ENCODE measurements around the gene BRD7.

The BRD7 gene

GRCh38 chr16:50363656-50364055 lies 5.1 kb downstream of the BRD7 start:
- DNase-seq (ENCODE audit: extremely low read depth, insufficient read length) = no peak
- no peaks in the 10 kb centered on the region for H3K27me3 ChIP-seq (replicated peaks; ENCODE audit: control insufficient read depth, insufficient read depth, low read length)
- no peak for TF ChIP-seq CTCF (IDR thresholded peaks at IDR 0.05; ENCODE audit: insufficient read depth, low read length, poor library complexity, severe bottlenecking)
- no peak overlapping the region for H3K4me3 ChIP-seq (replicated peaks; ENCODE audit: low read depth, low read length)
- H3K36me3 ChIP-seq (ENCODE audit: control insufficient read depth, insufficient read depth, low read length) = peaks cover 7% of the 10 kb centered on the region

DNA sequence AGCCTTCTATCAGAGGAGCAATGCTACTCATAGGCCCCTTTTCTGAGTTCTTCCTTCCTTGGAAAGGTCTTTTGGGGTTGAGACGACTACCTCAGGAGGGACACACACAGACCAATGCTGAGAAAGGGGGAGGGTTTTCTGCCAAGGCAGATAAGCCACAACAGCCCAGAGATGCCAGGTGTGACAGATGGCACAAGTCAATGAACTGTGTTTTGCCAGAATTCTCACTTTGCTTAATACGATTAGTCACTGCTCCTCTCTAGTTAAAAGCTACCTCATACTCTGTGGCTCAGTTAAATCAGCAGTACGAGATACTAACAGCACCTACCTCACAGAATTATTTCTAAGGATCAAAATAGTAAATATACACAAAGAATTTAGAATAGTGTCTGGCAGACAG lies 8.0 kb downstream of the BRD7 start:
- TF ChIP-seq CTCF (IDR thresholded peaks at IDR 0.05; ENCODE audit: insufficient read depth, low read length, poor library complexity, severe bottlenecking) = no peak
- DNase-seq (ENCODE audit: extremely low read depth, insufficient read length) = no peak
- Histone ChIP-seq H3K27me3 (replicated peaks; ENCODE audit: control insufficient read depth, insufficient read depth, low read length) (no peaks in the 10 kb centered on the region), H3K36me3 (ENCODE audit: control insufficient read depth, insufficient read depth, low read length) (peaks cover 7% of the 10 kb centered on the region), H3K4me3 (replicated peaks; ENCODE audit: low read depth, low read length) (no peak overlapping the region)

GRCh38 chr16:50360033-50360778 lies 8.6 kb downstream of the BRD7 start:
- no peaks in the 10 kb centered on the region for H3K27me3 ChIP-seq (replicated peaks; ENCODE audit: control insufficient read depth, insufficient read depth, low read length)
- no peak overlapping the region for H3K4me3 ChIP-seq (replicated peaks; ENCODE audit: low read depth, low read length)
- H3K36me3 ChIP-seq (ENCODE audit: control insufficient read depth, insufficient read depth, low read length) = peaks cover 7% of the 10 kb centered on the region
- no peak for DNase-seq (ENCODE audit: extremely low read depth, insufficient read length)
- TF ChIP-seq CTCF (IDR thresholded peaks at IDR 0.05; ENCODE audit: insufficient read depth, low read length, poor library complexity, severe bottlenecking) = no peak

DNA sequence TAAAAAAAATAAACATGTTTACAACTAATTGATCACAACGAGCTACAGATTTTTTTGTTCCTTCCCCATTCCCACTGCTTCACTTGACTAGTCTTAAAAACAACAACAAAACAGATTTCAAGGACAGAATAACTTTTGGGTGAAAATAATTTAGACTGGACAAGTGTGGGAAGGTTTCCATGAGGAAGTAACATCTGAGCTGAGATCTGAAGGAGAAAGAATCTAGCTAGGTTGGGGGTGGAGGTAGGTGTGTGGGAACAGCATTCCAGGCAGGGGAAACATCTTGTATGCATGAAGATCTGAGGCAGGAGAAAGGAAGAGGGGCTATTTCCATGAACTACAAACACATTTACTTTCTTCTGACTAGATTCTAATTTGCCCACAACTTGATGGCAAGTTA lies 9.2 kb downstream of the BRD7 start:
- H3K4me3 ChIP-seq (replicated peaks; ENCODE audit: low read depth, low read length) = no peak overlapping the region
- no peaks in the 10 kb centered on the region for H3K27me3 ChIP-seq (replicated peaks; ENCODE audit: control insufficient read depth, insufficient read depth, low read length)
- H3K36me3 ChIP-seq (ENCODE audit: control insufficient read depth, insufficient read depth, low read length) = peaks cover 7% of the 10 kb centered on the region
- DNase-seq (ENCODE audit: extremely low read depth, insufficient read length) = no peak
- TF ChIP-seq CTCF (IDR thresholded peaks at IDR 0.05; ENCODE audit: insufficient read depth, low read length, poor library complexity, severe bottlenecking) = no peak

GRCh38 chr16:50354629-50355456 lies 13.9 kb downstream of the BRD7 start:
- no peaks in the 10 kb centered on the region for H3K27me3 ChIP-seq (replicated peaks; ENCODE audit: control insufficient read depth, insufficient read depth, low read length)
- peak; percentile 47 for TF ChIP-seq CTCF (IDR thresholded peaks at IDR 0.05; ENCODE audit: insufficient read depth, low read length, poor library complexity, severe bottlenecking)
- no peaks in the 10 kb centered on the region; the same call in none of the 2 replicates for H3K36me3 ChIP-seq (ENCODE audit: control insufficient read depth, insufficient read depth, low read length)
- no peak overlapping the region for H3K4me3 ChIP-seq (replicated peaks; ENCODE audit: low read depth, low read length)
- DNase-seq (ENCODE audit: extremely low read depth, insufficient read length) = no peak

Measured in GM06990 (cell line).